GM18907 (cell line): ENCODE results near the gene ATP6V0B.
A peak's percentile ranks its signal among the peaks of the same experiment; 100 is the strongest.

ENCODE experiments used
- ATAC-seq: cut with Tn5 transposase; IDR thresholded peaks from one replicate; pipeline ENCODE4 v1.9.1; 2021; ENCODE audit warnings: mild to moderate bottlenecking, moderate library complexity; ENCODE audit not compliant: unreplicated experiment

Gene ATP6V0B

DNA sequence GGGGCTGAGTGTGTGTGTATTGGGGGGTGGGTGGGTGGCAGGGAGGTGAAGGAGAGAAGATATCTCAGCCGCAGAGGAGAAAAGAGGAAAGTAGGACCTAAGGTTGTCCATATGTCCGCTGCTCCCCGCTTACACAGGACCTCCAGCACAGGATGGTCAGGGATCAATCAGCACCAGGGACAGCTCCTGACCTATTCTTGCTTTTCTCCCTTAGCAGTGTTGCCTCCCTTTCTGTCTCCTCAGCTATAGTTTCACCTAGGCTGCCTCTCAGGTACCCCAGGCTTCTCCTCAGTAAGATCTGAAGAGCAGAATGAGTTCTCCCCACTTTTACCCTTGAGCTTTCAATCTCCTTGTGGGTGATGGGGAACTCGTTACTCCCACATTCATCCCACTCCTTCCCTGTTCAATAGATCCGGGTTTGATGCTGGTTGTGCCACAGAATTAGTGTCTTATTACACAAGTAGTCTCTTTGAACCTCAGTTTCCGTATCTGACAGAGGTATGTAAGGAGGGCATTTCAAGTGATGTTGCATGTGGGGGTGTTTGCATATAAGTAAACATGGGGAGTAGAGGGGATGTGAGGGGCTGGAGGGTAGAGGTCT is 6.3 kb upstream of the ATP6V0B start:
- ATAC-seq: no peak

DNA sequence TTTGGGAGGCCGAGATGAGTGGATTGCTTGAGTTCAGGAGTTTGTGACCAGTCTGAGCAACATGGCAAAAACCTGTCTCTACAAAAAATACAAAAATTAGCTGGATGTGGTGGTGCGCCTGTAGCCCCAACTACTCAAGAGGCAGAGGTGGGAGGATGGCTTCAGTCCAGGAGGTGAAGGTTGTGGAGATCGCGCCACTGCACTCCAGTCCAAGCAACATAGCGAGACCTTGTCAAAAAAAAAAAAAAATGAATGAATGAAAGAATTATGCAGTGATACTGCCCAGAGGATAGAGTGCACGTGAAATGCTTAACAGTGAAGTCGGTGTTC is 5.4 kb upstream of the ATP6V0B start:
- no peak for ATAC-seq

DNA sequence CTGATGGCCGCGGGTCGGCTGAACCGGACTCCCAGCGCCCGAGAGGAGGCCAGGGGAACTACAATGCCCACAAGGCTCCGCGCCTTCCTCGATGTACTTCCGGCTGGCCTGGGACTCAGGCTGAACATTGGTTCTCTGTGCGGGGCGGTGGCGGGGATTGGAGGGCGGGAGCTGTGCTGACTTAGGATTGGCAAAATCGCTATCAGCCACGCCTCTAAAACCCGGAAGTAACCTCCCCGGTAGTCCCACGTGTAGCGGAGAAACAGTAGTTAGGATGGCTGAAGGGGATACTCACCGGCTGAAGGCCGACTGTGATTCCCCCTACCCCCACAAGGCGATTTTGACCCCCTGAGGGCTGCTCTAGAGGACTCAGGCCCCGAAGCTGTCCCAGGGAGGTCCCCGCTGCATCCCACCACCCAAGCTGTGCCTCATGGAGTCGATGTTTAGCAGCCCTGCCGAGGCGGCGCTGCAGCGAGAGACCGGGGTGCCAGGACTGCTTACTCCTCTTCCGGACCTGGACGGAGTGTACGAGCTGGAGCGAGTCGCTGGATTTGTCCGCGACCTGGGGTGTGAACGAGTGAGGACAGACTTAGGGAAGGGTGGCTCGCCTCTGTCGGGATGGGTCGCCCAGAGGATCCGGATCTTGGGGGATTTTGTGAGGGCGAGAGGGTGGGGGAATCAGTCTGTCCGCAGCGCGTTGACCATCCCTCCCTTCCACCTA is 4.9 kb upstream of the ATP6V0B start, which contains the start of gene DPH2:
TSS of gene DPH2 (plus strand) at position 265 of the 721 bp plus-strand sequence. CDS start at position 431, 166 bp downstream.
- peak; percentile 71 for ATAC-seq

DNA sequence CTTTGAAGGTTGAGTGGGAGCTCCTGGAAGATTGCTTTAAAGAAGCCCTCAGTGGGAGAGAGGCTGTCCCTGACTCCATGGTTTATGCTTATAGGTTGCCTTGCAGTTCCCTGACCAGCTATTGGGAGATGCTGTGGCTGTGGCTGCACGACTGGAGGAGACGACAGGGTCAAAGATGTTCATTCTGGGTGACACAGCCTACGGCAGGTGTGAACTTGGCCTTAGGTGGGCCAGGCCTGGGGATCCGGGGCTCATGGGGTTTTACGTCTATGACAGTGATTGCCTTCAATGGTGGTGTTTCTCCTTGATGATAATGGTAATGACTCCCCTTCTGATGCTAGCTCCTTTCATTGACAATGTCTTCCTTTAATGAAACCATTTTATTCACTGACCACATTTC is 4.3 kb upstream of the ATP6V0B start:
- ATAC-seq: no peak

DNA sequence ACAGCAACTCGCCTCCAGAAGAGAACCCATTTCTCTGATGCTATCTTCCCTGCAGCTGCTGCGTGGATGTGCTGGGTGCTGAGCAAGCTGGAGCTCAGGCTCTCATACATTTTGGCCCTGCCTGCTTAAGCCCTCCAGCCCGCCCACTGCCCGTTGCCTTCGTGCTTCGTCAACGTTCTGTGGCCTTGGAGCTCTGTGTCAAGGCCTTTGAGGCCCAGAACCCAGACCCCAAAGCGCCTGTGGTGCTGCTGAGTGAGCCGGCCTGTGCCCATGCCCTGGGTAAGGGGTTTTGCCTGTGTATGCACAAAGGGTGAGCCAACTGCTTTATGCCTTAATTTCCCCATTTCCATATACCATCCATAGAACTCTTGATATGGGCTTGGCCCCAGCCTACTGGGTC is 3.8 kb upstream of the ATP6V0B start:
- ATAC-seq: no peak

DNA sequence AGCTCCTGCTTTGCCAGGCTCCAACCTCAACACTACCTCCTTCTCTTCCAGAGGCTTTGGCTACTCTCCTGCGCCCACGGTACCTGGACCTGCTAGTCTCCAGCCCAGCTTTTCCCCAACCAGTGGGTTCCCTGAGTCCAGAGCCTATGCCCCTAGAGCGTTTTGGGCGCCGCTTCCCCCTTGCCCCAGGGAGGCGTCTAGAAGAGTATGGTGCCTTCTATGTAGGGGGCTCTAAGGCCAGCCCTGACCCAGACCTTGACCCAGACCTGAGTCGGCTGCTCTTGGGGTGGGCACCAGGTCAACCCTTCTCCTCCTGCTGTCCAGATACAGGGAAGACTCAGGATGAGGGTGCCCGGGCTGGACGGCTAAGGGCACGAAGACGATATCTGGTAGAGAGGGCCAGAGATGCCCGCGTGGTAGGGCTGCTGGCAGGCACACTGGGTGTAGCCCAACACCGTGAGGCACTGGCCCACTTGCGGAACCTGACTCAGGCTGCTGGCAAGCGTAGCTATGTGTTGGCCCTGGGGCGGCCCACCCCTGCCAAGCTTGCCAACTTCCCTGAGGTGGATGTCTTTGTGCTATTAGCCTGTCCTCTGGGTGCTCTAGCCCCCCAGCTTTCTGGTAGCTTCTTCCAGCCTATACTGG is 3.3 kb upstream of the ATP6V0B start:
- no peak for ATAC-seq

DNA sequence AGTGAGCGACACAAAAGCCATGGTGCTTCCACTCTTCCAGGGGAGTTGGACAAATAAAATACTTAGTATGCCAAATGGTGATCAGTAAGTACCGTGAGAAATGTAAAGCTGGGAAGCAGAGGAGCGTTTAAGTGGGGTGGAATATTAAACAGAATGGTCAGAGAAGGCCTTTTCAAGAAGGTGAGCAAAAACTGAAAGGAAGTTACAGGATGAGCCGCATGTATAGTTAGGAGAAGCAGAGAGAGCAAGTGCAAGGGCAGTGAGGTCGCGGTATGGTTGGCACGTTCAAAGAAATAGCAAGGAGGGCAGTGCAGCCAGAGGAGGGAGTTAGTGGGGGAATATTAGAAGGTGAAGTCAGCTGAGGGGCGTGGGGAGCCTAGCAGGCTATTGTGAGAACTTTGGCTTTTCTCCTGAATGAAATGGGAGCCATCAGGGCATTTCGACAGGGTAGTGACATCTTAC is 748 bp upstream of the ATP6V0B start:
- ATAC-seq: no peak

DNA sequence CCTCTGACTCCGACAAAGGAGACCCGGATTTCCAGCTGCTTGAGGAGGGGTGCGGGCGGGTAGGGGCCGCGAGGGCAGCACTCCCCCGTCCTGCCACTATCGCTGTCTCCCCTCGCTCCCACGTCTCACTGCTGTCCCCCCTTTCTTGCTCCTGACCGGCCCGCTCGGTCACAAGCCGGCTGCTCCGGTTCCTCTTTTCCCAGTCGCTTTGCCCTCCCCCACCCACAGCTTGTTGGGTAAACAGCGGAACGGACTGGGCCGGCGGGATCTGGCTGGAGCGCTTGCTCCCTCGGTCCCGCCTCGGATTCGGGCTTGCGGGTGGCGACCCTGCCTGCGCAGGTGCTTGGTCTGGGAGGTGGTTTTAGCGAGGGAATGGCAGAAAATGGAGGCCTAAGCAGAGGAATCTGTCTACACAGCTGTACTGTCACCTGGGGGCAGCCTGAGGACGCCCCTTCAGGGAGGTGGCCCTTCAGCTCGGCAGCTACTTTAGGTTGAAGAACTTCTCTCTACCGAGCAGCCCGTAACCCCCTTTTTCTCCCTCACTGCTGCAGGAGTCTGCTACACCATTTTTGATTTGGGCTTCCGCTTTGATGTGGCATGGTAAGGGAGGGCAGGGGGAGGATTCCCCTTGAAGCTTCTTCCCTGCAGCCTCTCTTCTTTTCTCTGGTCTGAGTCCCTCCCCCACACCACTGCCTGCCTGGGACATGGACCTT is 645 bp downstream of the ATP6V0B start:
- no peak for ATAC-seq

DNA sequence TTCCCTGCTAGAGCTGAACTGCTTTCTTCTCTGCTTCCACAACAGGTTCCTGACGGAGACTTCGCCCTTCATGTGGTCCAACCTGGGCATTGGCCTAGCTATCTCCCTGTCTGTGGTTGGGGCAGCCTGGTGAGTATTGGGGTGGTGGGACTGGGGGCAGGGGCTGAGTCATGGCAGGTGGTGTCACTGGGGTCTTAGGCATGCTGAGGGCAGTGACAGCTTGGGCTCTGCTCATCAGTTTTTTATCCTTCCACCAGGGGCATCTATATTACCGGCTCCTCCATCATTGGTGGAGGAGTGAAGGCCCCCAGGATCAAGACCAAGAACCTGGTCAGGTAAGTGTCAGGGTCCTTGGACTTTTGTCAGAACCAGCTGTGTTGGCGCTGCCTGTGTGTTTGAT is 1.3 kb downstream of the ATP6V0B start:
- ATAC-seq: no peak

DNA sequence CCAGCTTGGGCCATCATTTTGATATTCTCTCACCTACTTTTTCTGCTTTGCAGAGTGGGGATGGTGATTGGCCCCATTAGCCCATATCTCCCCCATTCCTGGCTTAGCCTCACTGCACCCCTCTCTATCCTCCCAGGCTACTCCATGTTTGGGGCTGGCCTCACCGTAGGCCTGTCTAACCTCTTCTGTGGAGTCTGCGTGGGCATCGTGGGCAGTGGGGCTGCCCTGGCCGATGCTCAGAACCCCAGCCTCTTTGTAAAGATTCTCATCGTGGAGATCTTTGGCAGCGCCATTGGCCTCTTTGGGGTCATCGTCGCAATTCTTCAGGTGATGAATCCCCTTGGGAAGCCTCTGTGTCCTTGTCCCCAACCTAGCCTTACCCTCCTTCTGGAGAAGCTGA is 2.1 kb downstream of the ATP6V0B start:
- no peak for ATAC-seq

DNA sequence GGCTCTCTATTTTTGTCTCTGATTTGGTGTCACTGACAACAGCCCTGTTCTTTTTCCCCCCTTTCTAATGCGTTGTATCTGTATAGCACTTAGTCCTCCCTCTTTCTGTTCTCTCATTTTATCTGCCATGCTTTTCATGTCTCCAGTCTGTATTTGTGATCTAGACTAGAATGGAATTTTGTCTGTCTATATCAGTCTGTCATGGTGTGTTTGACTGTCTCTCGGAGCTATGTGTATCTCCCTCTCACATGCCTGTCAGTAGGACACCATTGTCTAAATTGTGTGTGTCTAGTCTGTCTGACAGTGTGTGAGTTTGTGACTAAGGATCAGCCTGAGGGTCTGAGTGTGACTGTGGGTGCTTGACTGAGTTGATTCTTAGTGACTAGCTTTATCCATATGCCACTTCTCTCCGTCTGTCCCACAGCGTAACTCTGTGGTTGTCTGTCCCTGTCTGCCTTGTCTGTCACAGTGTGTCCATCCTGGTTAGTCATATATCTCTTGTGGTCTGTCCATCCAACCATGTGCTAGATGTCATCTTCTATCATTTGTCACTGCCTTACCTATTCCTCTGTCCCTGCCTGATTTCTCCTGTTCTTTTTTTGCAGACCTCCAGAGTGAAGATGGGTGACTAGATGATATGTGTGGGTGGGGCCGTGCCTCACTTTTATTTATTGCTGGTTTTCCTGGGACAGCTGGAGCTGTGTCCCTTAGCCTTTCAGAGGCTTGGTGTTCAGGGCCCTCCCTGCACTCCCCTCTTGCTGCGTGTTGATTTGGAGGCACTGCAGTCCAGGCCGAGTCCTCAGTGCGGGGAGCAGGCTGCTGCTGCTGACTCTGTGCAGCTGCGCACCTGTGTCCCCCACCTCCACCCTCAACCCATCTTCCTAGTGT is 2.9 kb downstream of the ATP6V0B start:
- ATAC-seq: no peak

DNA sequence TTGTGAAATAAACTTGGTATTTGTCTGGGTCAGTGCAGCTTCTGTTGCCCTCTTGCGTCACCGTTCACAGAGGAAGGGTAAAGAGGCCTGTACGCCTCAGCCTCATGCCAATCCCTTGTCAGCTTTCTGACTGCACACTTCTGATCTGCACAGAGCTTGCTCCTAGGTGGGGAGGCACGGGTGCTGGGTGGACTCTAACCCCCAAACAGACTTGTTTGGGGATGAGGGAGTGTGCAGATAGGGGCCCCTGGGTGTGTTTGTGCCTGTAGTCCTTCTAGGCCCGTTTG is 3.4 kb downstream of the ATP6V0B start:
- ATAC-seq: no peak

DNA sequence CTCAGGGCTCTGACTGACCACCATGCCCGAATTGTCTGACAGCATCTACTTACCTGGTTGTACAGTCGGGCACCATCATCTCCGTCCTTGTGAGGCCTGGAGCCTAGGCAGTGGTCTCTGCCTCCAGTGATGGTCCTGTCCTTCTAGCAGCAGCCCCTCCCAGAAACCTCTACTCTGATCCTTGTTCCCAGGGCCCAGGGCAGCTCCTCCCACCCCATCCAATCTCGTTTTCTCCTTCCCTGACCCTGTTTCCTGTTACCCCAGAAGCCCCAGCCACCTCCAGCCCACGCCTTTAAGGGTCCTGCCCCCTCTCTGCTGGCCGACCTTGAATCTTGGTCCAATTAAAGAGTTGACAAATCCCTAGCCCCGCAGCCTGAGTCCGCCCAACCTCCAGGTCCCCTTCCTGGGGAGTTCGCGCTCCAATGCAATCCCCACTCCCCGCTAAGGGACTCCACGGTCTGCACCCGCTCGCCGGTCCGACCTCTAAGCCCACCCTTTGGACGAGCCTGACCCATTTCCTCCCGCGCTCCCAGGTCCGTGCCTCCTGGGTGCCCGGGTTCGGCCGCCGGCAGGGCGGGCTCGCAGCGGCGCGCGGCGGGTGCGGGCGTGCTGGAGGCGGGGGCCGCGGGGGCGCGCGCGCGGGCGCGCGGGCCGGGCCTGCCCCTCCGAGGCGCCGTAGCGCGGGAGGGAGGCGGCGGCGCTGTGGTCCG is 3.9 kb downstream of the ATP6V0B start, which contains the start of gene B4GALT2:
TSS of gene B4GALT2 (plus strand) at position 660 of the 710 bp plus-strand sequence. CDS start 1,951 bp downstream, outside the sequence.
- no peak for ATAC-seq

DNA sequence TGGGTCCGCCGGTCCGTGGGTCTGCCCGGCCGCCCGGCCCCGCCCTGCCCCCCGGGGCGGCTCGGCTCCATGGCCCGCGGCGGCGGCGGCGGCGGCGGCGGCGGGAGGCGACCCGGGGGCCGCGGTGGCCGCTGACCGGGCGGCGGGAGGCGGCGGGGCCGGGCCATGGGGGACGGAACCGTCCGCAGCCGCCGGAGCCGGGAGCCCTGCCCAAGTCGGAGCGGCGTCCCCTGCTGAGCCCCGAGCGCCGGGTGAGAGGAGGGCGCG is 4.4 kb downstream of the ATP6V0B start:
- ATAC-seq: no peak

DNA sequence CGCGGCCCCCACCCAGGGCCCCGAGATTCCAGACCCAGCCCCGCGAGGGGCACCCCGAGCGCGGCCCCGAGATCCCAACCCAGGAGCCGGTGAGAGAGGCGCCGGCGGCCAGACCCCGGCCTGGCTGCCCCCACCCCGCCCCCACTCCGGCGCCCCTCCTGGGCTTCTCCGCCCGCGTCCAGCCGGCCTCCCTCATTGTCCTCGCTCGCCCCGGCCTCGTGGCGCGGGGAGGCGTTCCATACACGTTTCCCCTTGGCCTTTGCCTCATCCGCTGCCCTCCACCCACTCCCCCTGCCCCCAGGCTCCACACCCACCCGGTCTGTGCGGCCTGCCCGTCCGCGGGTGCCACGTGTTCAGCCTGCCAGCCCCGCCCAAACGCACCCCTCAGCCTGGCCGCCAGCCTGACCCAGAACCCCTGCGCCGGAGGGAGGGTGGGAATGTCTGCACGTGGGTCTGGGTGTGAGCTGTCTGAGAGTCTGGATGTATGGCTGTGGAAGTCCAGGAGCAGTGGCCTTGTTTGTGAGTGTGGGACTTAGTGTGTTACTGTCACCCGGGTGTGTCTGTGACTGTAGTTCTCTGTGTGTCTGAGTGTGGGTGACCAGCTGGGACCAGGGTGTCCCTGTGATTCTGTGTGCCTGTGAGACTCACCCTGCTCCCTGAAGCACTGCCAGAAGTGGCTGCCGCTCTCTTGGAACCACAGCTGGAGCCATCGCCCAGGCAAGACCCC is 4.9 kb downstream of the ATP6V0B start:
- no peak for ATAC-seq

DNA sequence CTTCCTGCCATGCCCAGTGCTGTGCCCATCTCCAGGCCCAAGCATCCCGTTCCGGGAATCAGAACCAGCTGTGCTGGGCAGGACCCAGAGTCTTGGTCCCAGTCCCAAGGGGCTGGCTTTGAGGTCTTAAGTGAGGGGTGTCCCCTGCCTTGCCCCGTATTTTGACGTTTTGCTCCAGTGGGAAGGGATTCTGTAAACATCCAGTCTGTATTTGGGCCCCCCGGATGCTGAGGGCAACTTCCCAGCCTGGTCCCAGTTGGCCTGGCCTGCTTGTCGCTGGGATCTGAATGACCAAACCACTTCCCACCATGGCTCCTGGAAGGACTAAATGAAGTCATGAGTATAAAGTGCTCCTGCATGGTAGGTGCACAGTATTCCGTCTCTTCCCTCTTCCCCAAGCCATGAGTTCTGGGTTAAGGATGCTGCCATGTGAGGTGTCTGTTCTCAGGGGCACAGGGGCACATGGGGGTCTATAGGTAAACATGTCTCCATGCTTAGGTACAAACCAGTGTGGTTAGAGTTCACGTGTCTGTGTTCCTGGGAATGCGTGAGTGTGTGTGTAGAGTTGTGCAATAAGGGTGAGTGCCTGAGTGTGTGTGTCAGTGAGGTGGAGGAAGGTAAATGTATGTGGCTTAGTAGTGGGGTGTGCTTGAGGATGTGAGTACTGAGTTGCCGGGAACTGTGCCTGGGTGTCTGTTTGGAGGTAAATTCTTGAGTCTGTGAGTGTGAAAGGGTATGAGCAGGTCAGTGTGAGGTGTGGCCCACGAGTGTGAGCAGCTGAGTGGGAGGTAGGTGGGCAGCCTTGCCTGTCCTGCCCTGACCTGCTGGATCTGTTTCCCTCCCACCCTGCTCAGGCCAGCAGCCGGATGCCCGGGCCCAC is 5.7 kb downstream of the ATP6V0B start:
- no peak for ATAC-seq

DNA sequence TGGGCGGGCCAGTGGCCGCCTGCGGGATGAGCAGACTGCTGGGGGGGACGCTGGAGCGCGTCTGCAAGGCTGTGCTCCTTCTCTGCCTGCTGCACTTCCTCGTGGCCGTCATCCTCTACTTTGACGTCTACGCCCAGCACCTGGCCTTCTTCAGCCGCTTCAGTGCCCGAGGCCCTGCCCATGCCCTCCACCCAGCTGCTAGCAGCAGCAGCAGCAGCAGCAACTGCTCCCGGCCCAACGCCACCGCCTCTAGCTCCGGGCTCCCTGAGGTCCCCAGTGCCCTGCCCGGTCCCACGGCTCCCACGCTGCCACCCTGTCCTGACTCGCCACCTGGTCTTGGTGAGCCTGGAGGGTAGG is 6.4 kb downstream of the ATP6V0B start:
- ATAC-seq: no peak

DNA sequence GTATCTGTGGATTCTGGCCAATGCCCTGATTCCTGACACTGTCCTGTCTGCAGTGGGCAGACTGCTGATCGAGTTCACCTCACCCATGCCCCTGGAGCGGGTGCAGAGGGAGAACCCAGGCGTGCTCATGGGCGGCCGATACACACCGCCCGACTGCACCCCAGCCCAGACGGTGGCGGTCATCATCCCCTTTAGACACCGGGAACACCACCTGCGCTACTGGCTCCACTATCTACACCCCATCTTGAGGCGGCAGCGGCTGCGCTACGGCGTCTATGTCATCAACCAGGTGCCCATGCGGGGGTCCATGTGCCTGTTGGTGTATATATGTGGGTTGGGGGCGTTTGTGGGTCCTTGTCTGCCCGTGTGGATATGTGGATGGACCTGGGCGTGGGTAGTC is 6.9 kb downstream of the ATP6V0B start:
- no peak for ATAC-seq

DNA sequence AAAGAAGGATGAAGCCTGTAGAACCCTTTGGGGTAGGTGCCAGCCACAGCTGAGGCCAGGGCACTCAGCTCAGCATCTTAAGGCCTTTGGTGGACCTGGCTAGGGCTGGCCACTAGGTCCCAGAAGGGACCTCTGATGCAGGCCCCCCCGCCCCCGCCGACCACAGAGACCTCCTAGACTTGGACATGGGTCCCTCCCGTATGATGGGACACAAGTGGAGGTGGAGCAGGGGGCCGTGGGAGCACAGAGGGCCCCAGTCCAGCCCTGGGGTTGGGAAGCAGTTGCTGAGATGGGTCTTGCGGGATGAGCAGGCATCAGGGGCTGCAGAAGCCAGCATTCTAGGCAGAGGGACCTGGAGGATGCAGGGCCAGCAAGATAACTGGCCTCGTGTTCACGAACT is 7.5 kb downstream of the ATP6V0B start:
- no peak for ATAC-seq
